GM19023 (cell line): Measurements from ENCODE around the gene TNFRSF18.

ENCODE experiments used
- ATAC-seq: cut with Tn5 transposase; IDR thresholded peaks from one replicate; pipeline ENCODE4 v1.9.1; 2021; ENCODE audit warnings: mild to moderate bottlenecking, moderate library complexity; ENCODE audit not compliant: unreplicated experiment

Gene TNFRSF18

GRCh38 chr1:1213345-1214265 is 7.2 kb upstream of the TNFRSF18 start, which contains the start of gene TNFRSF4:
TNFRSF4 (minus strand) TSS chr1:1214153; CDS start chr1:1214127, 26 bp downstream.
- no peak for ATAC-seq

DNA sequence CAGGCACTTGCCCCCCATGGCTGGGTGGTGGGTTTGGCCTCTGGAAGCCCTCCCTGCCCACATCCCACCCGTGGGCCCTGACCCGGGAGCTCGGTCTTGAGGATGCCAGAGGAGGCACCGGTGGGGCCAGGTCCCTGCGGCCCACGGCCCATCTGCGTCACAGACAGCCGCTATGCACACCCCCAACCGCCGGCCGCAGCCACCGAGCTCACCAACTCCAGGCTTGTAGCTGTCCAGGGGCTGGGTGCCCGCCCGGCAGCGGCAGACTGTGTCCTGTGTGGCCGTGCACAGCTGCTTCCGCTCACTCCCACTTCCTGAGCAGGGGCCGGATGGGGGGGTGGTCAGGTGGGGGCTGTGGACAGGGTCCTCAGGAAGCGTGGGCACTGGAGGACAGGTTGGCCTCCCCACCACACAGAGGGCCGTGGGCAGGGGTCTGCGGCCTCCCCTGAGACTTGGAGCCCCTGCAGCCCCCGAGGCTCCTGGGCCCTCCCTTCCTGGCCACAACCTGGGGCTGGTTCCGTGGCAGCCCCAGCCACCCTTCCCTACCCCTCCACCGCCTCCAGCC is 6.5 kb upstream of the TNFRSF18 start:
- ATAC-seq: no peak

DNA sequence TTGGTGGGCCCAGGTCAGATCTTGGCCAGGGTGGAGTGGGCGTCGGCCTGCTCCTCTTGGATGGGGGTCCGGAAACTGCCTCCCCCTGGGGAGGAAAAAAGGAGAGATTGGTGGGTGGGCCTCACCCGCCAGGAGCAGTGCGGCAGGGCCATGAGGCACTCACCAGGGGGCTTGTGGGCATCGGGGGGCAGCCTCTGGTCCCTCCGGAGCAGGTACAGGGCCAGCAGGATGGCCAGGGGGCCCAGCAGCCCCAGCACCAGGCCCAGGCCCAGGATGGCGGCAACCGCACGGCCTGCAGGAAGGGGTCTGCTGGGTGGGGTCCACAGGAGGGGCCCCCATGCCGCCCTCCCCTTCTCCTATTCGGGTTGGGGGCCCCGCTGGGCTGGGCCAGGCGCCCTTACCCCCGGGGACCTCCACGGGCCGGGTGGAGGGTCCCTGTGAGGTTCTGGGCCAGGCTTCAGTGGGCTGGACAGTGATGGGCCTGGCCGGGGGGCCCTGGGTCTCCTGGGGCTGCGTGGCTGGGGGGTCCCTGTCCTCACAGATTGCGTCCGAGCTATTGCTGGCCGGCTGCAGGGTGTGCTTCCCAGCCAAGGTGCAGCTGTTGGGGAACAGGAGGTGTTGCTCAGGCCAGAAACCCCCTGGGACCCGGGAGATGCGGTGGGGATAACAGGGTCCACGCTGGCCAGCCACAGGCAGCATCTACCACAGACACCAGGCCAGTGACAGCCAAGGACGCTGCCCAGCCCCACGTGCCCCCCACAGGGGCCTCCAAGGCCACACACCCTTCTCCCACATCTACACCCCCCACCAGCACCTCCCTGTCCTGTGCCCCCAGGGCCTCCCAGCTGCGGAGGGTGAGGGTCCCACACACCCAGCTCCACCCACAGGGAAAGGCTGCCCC is 5.4 kb upstream of the TNFRSF18 start:
- no peak for ATAC-seq

- ATAC-seq: no peak
These were observed 4.5 kb upstream of the TNFRSF18 start for GRCh38 chr1:1210726-1211540.

GRCh38 chr1:1208713-1209433 is 2.5 kb upstream of the TNFRSF18 start:
- ATAC-seq: no peak

GRCh38 chr1:1207571-1207892 is 1.1 kb upstream of the TNFRSF18 start:
- ATAC-seq: no peak

- no peak for ATAC-seq
These were observed 657 bp upstream of the TNFRSF18 start for GRCh38 chr1:1206966-1207531.

- ATAC-seq: no peak
These were observed 520 bp downstream of the TNFRSF18 start for GRCh38 chr1:1205769-1206375.

GRCh38 chr1:1204998-1205768 is 1.2 kb downstream of the TNFRSF18 start:
- no peak for ATAC-seq

- ATAC-seq: no peak
These were observed 1.9 kb downstream of the TNFRSF18 start for GRCh38 chr1:1204425-1204920.

- ATAC-seq: no peak
These were observed 2.6 kb downstream of the TNFRSF18 start for GRCh38 chr1:1203561-1204424.

- no peak for ATAC-seq
These were observed 3.4 kb downstream of the TNFRSF18 start for GRCh38 chr1:1202831-1203560.

DNA sequence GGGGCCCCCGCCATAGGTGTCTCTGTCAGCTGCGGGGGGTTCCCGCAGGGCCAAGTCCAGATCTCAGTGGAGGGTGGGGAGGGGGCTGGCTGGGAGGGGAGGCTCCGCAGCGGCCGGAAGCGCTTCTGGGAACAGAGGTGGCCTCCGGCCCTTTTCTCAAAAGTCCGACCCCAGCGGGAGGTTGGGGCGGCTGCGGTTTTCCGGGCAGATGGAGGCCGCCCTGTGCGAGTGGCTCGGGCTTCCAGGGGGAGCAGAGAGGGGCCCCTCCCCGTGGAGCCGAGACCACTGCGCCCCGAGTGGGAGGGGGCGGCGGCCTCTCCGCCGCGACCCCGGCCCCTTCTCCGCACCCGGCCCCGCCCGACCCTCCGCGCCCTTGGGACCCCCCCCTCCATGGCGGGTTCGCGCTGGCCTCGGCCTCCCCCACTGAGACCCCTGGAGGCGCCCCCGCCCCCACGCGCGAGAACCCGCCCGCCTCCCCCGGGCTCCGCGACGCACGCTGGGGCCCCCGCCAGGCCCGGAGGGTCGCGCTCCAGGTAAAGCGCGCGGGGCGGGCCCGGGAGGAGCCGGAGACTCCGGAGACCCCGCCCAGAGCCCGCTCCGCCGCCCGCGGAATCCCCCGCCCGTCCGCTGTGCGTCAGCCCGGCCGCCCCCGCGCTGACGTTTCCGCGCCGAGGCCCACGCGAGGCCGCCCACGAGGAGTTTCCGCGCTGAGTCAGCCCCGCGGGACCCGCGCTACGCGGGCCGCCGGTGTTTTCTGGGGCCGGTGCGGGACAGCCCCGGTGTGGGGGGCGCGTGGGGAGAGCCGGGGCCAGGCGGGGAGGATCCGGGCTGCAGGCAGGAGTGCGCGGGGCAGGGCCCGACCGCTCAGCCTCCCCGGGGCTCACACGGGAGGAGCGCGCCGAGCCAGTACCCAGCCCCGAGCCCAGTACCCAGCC is 5.2 kb downstream of the TNFRSF18 start:
- no peak for ATAC-seq

DNA sequence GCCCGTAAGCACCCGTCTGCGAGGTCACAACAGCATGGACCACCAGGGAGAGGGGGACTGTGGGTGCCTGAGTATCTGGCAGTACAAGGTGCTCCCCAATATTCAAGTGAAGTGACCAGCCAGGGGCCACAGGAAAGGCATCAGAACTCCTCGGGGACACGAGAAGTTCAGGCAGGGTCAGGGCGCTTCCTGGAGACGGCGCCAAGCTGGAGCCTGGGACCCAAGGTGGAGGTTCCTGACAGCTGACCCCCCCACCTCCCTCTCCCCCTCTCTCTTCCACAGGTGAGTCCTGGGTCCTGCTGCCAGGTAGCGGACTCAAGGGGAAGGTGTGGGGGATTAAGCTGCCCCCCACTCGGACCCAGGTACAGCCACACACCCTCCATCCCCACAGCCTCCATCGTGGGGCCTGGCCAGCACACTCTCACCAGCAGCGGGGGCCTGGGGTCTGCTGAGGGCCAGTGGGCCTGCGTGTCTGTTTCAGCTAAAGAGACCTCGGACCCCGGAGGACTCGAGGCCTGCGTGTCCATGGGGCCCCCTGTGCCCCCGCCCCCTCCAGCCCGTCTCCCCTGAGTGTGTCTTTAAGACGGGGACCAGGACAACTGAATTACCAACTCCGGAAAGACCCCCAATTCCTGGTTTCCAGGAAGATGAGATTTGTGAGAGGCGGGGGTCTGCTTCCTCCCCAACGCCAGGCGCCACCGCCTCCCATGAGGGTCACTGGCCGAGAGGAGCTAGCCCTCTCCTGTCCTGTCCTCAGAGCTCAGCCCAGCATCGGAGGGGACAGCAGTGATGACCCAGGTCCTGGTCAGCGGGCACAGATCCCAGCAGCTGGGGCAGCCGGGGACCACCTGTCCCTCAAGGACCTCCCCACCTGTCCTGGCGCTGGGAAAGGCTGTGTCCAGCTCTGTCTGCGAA is 6.2 kb downstream of the TNFRSF18 start:
- no peak for ATAC-seq
